ENCODE data around the gene CYLC1. TPM values are rescaled to one million over a fixed set of nuclear protein-coding genes. Genes with fewer than 3 reads are reported as not detected.

Gene CYLC1, protein sequence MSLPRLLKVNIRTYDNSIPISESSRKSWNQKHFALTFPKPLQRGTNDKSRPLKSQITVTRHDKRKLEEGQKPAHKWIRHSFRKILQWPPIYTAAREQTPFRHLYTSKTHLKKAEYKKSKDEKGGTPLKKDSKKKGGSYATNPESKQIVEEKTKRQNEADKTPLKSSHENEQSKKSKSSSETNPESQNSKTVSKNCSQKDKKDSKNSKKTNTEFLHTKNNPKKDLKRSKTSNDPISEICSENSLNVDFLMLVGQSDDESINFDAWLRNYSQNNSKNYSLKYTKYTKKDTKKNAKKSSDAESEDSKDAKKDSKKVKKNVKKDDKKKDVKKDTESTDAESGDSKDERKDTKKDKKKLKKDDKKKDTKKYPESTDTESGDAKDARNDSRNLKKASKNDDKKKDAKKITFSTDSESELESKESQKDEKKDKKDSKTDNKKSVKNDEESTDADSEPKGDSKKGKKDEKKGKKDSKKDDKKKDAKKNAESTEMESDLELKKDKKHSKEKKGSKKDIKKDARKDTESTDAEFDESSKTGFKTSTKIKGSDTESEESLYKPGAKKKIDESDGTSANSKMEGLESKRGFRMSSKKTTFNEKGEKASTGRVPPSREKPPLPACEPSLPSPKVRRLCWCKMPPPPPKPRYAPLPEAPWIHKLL
- not detected for polyA plus RNA-seq

GRCh38 chrX:83860846-83861245 lies at the start of gene CYLC1:
TSS of gene CYLC1 (plus strand) at chrX:83861146. CDS start at chrX:83861183, 37 bp downstream.
- Mint-ChIP-seq H3K27ac (no peak within 1 kb of the TSS), H3K36me3 (no peaks in the 10 kb centered on the region), H3K4me3 (no peak within 1 kb of the TSS), H3K4me1 (no peaks in the 10 kb centered on the region), H3K27me3 (ENCODE audit: low read depth in 3 of 3) (peaks cover 0 to 12% (median 2%) of the 10 kb centered on the region in 3 donors), H3K9me3 (peaks cover 0 to 15% (median 5%) of the 10 kb centered on the region in 6 donors)
- DNase-seq = no peak

- Mint-ChIP-seq H3K4me1 (no peaks in the 10 kb centered on the region), H3K27ac (no peak overlapping the region), H3K36me3 (peaks cover 0 to 3% (median 0%) of the 10 kb centered on the region in 3 donors), H3K4me3 (no peak overlapping the region), H3K9me3 (peaks cover 0 to 17% (median 7%) of the 10 kb centered on the region in 6 donors), H3K27me3 (ENCODE audit: low read depth in 3 of 3) (peaks cover 0 to 2% (median 1%) of the 10 kb centered on the region in 3 donors)
- DNase-seq = no peak
Measured at GRCh38 chrX:83819304-83819703, 41.6 kb upstream of the CYLC1 start.

GRCh38 chrX:83829874-83830273 lies 31.1 kb upstream of the CYLC1 start:
- Mint-ChIP-seq H3K27me3 (ENCODE audit: low read depth in 3 of 3) (peaks cover 0 to 2% (median 2%) of the 10 kb centered on the region in 3 donors), H3K9me3 (peaks cover 0 to 5% (median under 1%) of the 10 kb centered on the region in 6 donors), H3K4me3 (no peak overlapping the region), H3K27ac (no peak overlapping the region), H3K4me1 (no peaks in the 10 kb centered on the region), H3K36me3 (no peaks in the 10 kb centered on the region)
- no peak for DNase-seq

GRCh38 chrX:83845397-83845796 lies 15.5 kb upstream of the CYLC1 start:
- peaks cover 0 to 2% (median 0%) of the 10 kb centered on the region in 3 donors for H3K27me3 Mint-ChIP-seq (ENCODE audit: low read depth in 3 of 3)
- peak in 2 of 3 donors; percentile 0 to 8 for DNase-seq
- no peaks in the 10 kb centered on the region for H3K4me1 Mint-ChIP-seq
- H3K9me3 Mint-ChIP-seq = no peaks in the 10 kb centered on the region
- no peak overlapping the region for H3K4me3 Mint-ChIP-seq
- H3K36me3 Mint-ChIP-seq = no peaks in the 10 kb centered on the region
- no peak overlapping the region for H3K27ac Mint-ChIP-seq

GRCh38 chrX:83847339-83847738 lies 13.6 kb upstream of the CYLC1 start:
- H3K9me3 Mint-ChIP-seq = peaks cover 0 to 3% (median 0%) of the 10 kb centered on the region in 6 donors
- no peaks in the 10 kb centered on the region for H3K4me1 Mint-ChIP-seq
- no peaks in the 10 kb centered on the region for H3K36me3 Mint-ChIP-seq
- no peak for DNase-seq
- H3K27me3 Mint-ChIP-seq (ENCODE audit: low read depth in 3 of 3) = peaks cover 0 to 2% (median 0%) of the 10 kb centered on the region in 3 donors
- H3K4me3 Mint-ChIP-seq = no peak overlapping the region
- no peak overlapping the region for H3K27ac Mint-ChIP-seq

DNA sequence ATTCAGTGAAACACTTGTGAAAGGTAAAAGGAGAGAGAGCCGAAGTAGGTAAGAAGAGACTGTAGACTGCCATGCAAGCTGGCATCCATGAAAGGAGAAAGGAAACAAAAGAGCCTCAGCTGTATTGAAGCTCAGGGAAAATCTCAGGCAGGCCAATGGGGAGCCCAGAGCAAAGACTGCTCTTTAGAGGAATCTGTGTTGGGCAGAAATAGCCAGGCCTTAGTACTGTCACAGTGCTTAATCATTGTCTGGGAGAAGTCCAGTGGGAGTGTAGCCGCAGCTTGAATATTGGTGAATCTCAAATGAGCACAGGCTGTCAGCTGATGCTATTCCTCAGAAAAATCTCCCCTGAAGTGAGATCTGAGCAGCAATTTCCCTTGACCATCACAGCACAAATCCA lies 27.6 kb downstream of the CYLC1 start:
- no peak overlapping the region for H3K4me3 Mint-ChIP-seq
- H3K9me3 Mint-ChIP-seq = peaks cover 0 to 9% (median 0%) of the 10 kb centered on the region in 6 donors
- no peaks in the 10 kb centered on the region for H3K4me1 Mint-ChIP-seq
- peaks cover 0 to 2% (median 1%) of the 10 kb centered on the region in 3 donors for H3K27me3 Mint-ChIP-seq (ENCODE audit: low read depth in 3 of 3)
- no peak overlapping the region for H3K27ac Mint-ChIP-seq
- H3K36me3 Mint-ChIP-seq = no peaks in the 10 kb centered on the region
- DNase-seq = no peak

DNA sequence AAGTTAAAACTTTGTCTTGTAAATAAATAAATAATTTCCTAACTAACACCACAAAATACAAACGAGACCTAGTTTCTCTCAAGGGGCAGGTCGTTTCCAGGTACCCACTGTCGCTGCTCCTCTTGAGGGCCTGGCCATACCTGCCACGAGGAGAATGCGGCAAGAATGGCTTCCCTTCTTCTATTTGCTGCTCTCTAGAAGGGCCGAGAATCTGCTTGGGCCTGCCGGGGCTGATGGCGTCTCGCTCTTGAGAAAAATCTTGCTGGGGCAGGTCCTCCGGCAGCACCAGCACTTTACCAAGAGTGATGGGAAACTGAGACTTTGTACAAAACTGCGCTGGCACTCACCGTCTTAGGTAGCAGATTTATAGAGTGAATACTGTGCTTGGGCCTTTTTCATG lies 31.5 kb downstream of the CYLC1 start:
- H3K27me3 Mint-ChIP-seq (ENCODE audit: low read depth in 3 of 3) = peaks cover 0 to 2% (median 2%) of the 10 kb centered on the region in 3 donors
- no peak for DNase-seq
- H3K36me3 Mint-ChIP-seq = no peaks in the 10 kb centered on the region
- no peak overlapping the region for H3K27ac Mint-ChIP-seq
- H3K4me1 Mint-ChIP-seq = no peaks in the 10 kb centered on the region
- H3K4me3 Mint-ChIP-seq = no peak overlapping the region
- peaks cover 0 to 6% (median 0%) of the 10 kb centered on the region in 6 donors for H3K9me3 Mint-ChIP-seq

DNA sequence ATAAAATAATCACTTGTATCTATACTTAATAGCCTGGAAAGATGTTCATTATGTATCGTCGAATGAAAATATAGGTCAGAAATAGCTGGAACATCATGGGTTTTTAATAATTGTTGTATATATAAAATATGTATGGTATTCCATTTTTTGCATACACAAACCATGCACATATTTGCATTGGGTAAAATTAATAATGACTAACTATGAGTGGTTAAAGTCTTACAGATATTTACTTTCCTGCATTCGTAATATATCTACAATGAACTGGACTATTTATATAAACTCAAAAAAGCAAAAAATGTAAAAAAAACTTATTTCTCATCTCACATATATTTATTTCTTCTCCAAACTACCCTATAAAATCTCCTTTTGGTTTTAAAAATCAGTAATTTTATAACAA lies 46.0 kb downstream of the CYLC1 start:
- no peaks in the 10 kb centered on the region for H3K4me1 Mint-ChIP-seq
- H3K4me3 Mint-ChIP-seq = no peak overlapping the region
- peaks cover 0 to 2% (median 2%) of the 10 kb centered on the region in 3 donors for H3K27me3 Mint-ChIP-seq (ENCODE audit: low read depth in 3 of 3)
- H3K27ac Mint-ChIP-seq = no peak overlapping the region
- no peak for DNase-seq
- peaks cover 0 to 5% (median 0%) of the 10 kb centered on the region in 6 donors for H3K9me3 Mint-ChIP-seq
- no peaks in the 10 kb centered on the region for H3K36me3 Mint-ChIP-seq

DNA sequence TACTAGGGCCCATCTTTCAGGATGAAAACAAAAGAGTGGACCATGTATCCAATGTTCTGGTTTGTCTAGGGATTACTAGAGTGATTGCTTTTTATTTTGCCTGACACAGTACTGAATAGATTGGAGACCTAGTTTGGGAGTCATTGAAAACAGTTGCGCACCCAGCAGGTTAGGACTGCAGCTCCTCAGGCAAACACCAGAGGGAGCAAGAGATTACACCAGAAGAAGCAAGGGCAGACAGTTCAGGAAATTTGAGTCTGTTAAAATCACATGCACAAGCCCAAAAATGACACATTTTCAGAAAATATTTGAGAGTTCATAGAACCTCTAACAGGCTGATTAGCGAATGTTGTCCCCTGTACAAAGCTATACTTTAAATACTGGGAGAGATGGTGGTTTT lies 55.6 kb downstream of the CYLC1 start:
- peaks cover 0 to 4% (median 2%) of the 10 kb centered on the region in 3 donors for H3K27me3 Mint-ChIP-seq (ENCODE audit: low read depth in 3 of 3)
- H3K27ac Mint-ChIP-seq = no peak overlapping the region
- peaks cover 0 to 4% (median under 1%) of the 10 kb centered on the region in 6 donors for H3K9me3 Mint-ChIP-seq
- no peak for DNase-seq
- no peak overlapping the region for H3K4me3 Mint-ChIP-seq
- H3K4me1 Mint-ChIP-seq = no peaks in the 10 kb centered on the region
- no peaks in the 10 kb centered on the region for H3K36me3 Mint-ChIP-seq

DNA sequence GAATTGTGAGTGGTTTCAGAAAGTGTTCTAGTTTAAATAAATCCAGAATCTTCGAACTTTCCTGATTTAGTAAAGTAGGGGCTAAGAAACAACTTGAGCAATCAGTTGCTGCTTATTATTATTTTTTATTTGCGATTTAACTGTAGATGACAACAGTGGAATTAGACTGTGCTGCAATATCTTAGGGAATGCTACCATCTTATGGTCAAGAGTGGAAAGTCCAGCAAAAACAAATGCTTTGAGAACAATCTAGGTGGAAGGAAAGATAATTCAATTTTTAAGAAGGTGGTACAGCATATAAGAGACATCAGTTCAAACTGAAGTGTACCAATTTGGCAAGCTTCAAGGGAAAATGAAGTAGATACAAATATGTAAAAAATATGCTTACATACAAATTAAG lies 73.3 kb downstream of the CYLC1 start:
- H3K4me3 Mint-ChIP-seq = no peak overlapping the region
- no peaks in the 10 kb centered on the region for H3K4me1 Mint-ChIP-seq
- peaks cover 0 to 4% (median 1%) of the 10 kb centered on the region in 6 donors for H3K9me3 Mint-ChIP-seq
- H3K36me3 Mint-ChIP-seq = no peaks in the 10 kb centered on the region
- DNase-seq = no peak
- H3K27ac Mint-ChIP-seq = no peak overlapping the region
- H3K27me3 Mint-ChIP-seq (ENCODE audit: low read depth in 3 of 3) = peaks cover 0 to 5% (median 4%) of the 10 kb centered on the region in 3 donors
